HEK293 (cell line): ENCODE results near the gene SLC39A11.

Experiments used
- ZNF274 ChIP-seq, 2 experiments: fragments of 200-500 bp in 1 of 2; fragments of 450-650 bp in 1 of 2; sonication (Bioruptor generic) in 1 of 2; formaldehyde crosslinking in 1 of 2; IDR thresholded peaks; 2 replicates each; pipeline versions ENCODE4 v1.5.1 to v1.6.1; 2014 to 2016; ENCODE audit warnings: borderline replicate concordance in 1 of 2, inconsistent platforms in 1 of 2, low read length in 1 of 2, missing biosample characterization in 1 of 2, missing genetic modification characterization in 1 of 2
- ZNF548 ChIP-seq: fragments of 450-650 bp; formaldehyde crosslinking; IDR thresholded peaks from 2 replicates; pipeline ENCODE4 v1.5.1; 2016; ENCODE audit warnings: missing biosample characterization, missing genetic modification characterization
- ZNF561 ChIP-seq: fragments of 450-650 bp; IDR thresholded peaks from 2 replicates; pipeline ENCODE4 v1.5.1; 2018; ENCODE audit warnings: missing biosample characterization, missing genetic modification characterization, borderline replicate concordance
- ZNF624 ChIP-seq: fragments of 450-650 bp; formaldehyde crosslinking; IDR thresholded peaks from 2 replicates; pipeline ENCODE4 v1.5.1; 2017; ENCODE audit warnings: missing biosample characterization, missing genetic modification characterization
- ZNF629 ChIP-seq: fragments of 450-650 bp; formaldehyde crosslinking; IDR thresholded peaks from 2 replicates; pipeline ENCODE4 v1.5.1; 2017; ENCODE audit warnings: missing biosample characterization, missing genetic modification characterization
- ZNF776 ChIP-seq: fragments of 450-650 bp; formaldehyde crosslinking; IDR thresholded peaks from 2 replicates; pipeline ENCODE4 v1.5.0; 2017; ENCODE audit warnings: missing biosample characterization, missing genetic modification characterization, borderline replicate concordance
- TF ChIP-seq, protein P1 (sequence below): fragments of 450-650 bp; formaldehyde crosslinking; IDR thresholded peaks from 2 replicates; pipeline ENCODE4 v1.5.1; 2016; ENCODE audit warnings: missing biosample characterization, missing genetic modification characterization
- TF ChIP-seq, protein P2 (sequence below): sonication (generic); formaldehyde crosslinking; IDR thresholded peaks from 2 replicates; pipeline ENCODE4 v1.8.1; 2022; ENCODE audit warnings: mild to moderate bottlenecking, moderate library complexity, missing genetic modification reagents
- TF ChIP-seq, protein P3 (sequence below): fragments of 450-650 bp; formaldehyde crosslinking; IDR thresholded peaks from 2 replicates; pipeline ENCODE4 v1.5.1; 2016; ENCODE audit warnings: missing biosample characterization, missing genetic modification characterization

- TF ChIP-seq ZNF629 (tag by site-specific recombination): no peak
- TF ChIP-seq, protein P1, sequence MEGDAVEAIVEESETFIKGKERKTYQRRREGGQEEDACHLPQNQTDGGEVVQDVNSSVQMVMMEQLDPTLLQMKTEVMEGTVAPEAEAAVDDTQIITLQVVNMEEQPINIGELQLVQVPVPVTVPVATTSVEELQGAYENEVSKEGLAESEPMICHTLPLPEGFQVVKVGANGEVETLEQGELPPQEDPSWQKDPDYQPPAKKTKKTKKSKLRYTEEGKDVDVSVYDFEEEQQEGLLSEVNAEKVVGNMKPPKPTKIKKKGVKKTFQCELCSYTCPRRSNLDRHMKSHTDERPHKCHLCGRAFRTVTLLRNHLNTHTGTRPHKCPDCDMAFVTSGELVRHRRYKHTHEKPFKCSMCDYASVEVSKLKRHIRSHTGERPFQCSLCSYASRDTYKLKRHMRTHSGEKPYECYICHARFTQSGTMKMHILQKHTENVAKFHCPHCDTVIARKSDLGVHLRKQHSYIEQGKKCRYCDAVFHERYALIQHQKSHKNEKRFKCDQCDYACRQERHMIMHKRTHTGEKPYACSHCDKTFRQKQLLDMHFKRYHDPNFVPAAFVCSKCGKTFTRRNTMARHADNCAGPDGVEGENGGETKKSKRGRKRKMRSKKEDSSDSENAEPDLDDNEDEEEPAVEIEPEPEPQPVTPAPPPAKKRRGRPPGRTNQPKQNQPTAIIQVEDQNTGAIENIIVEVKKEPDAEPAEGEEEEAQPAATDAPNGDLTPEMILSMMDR (tag by site-specific recombination): no peak
- no peak for TF ChIP-seq ZNF776
- TF ChIP-seq ZNF548: no peak
- TF ChIP-seq, protein P2, sequence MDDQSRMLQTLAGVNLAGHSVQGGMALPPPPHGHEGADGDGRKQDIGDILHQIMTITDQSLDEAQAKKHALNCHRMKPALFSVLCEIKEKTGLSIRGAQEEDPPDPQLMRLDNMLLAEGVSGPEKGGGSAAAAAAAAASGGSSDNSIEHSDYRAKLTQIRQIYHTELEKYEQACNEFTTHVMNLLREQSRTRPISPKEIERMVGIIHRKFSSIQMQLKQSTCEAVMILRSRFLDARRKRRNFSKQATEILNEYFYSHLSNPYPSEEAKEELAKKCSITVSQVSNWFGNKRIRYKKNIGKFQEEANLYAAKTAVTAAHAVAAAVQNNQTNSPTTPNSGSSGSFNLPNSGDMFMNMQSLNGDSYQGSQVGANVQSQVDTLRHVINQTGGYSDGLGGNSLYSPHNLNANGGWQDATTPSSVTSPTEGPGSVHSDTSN (CRISPR knock-in tag): no peak
- no peak for TF ChIP-seq ZNF624
- no peak for TF ChIP-seq ZNF561 (tag by site-specific recombination)
- TF ChIP-seq, protein P3, sequence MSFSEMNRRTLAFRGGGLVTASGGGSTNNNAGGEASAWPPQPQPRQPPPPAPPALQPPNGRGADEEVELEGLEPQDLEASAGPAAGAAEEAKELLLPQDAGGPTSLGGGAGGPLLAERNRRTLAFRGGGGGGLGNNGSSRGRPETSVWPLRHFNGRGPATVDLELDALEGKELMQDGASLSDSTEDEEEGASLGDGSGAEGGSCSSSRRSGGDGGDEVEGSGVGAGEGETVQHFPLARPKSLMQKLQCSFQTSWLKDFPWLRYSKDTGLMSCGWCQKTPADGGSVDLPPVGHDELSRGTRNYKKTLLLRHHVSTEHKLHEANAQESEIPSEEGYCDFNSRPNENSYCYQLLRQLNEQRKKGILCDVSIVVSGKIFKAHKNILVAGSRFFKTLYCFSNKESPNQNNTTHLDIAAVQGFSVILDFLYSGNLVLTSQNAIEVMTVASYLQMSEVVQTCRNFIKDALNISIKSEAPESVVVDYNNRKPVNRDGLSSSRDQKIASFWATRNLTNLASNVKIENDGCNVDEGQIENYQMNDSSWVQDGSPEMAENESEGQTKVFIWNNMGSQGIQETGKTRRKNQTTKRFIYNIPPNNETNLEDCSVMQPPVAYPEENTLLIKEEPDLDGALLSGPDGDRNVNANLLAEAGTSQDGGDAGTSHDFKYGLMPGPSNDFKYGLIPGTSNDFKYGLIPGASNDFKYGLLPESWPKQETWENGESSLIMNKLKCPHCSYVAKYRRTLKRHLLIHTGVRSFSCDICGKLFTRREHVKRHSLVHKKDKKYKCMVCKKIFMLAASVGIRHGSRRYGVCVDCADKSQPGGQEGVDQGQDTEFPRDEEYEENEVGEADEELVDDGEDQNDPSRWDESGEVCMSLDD (tag by site-specific recombination): no peak
- no peak for TF ChIP-seq ZNF274 (IDR thresholded peaks at IDR 0.05; ENCODE audit: low read length)
- no peak for TF ChIP-seq ZNF274 (tag by site-specific recombination; IDR thresholded peaks at IDR 0.05; ENCODE audit: borderline replicate concordance)
Observed at GRCh38 chr17:72644492-72644891, 448.0 kb downstream of the SLC39A11 start.
